ENCODE data around the gene UNC93B1.

- TF ChIP-seq POLR2A (IDR thresholded peaks at IDR 0.05; ENCODE audit: low read length), result no peak
- no peak for TF ChIP-seq GATA1 (IDR thresholded peaks at IDR 0.05; ENCODE audit: low read depth, low read length)
Measured at GRCh38 chr11:67996051-67996450, 7.8 kb downstream of the UNC93B1 start.

Measured in erythroblast (primary cell).